Peyer's patch (tissue), 4 donors: ENCODE data around the gene MT1HL1. TPM values are rescaled to one million over a fixed set of nuclear protein-coding genes. Genes with fewer than 3 reads are reported as not detected.

ENCODE experiments used
- DNase-seq, 3 donors: peaks; one replicate each; pipeline ENCODE4 v3.0.0-alpha.2; 2017 to 2019
- H3K27ac ChIP-seq, 4 donors: fragments of 200-600 bp; sonication (generic); one replicate each; pipeline ENCODE4 v1.5.1; 2016 to 2019
- H3K27me3 ChIP-seq, 2 donors: fragments of 200-600 bp; sonication (generic); one replicate each; pipeline ENCODE4 v1.5.1; 2019
- H3K36me3 ChIP-seq, 3 donors: fragments of 200-600 bp; sonication (generic); one replicate each; pipeline ENCODE4 v1.5.1; 2016 to 2019
- H3K4me1 ChIP-seq, 4 donors: fragments of 200-600 bp; sonication (generic); one replicate each; pipeline ENCODE4 v1.5.1; 2016 to 2019
- H3K4me3 ChIP-seq, 4 donors: fragments of 200-600 bp; sonication (generic); 1 replicate in 3 of 4; 2 replicates in 1 of 4; pipeline ENCODE4 v1.5.1; 2016 to 2019; ENCODE audit warnings: mild to moderate bottlenecking in 1 of 4
- H3K9me3 ChIP-seq, 4 donors: fragments of 200-600 bp; sonication (generic); one replicate each; pipeline ENCODE4 v1.5.1; 2016 to 2019; ENCODE audit warnings: mild to moderate bottlenecking in 1 of 4
- CTCF ChIP-seq, 6 experiments: fragments of 450-650 bp in 4 of 6; fragments of 200-600 bp in 2 of 6; sonication (generic) in 1 of 6; IDR thresholded peaks; one replicate each; pipeline ENCODE4 v1.5.1; 2017 to 2019; ENCODE audit warnings: antibody characterized with exemption in 6 of 6, mild to moderate bottlenecking in 3 of 6, moderate library complexity in 1 of 6
- POLR2A ChIP-seq, 2 donors: fragments of 450-650 bp; IDR thresholded peaks; one replicate each; pipeline ENCODE4 v1.5.1; 2017; ENCODE audit warnings: antibody characterized with exemption in 2 of 2, mild to moderate bottlenecking in 2 of 2, moderate library complexity in 2 of 2
- total RNA-seq, 4 donors: library from RNA; depleted of rRNA; stranded (reverse); fragments of >200 nt; gene quantifications; one replicate each; pipeline ENCODE4 v1.1.0, GENCODE V29; 2016

Gene MT1HL1
- total RNA-seq, 4 donors from 2014 or later = not detected

GRCh38 chr1:237040823-237041222 is 36.6 kb upstream of the MT1HL1 start:
- Histone ChIP-seq H3K9me3 (no peaks in the 10 kb centered on the region), H3K4me3 (no peak overlapping the region), H3K36me3 (no peaks in the 10 kb centered on the region), H3K27me3 (peaks cover 0 to 17% of the 10 kb centered on the region in 2 donors), H3K27ac (no peak overlapping the region), H3K4me1 (peaks cover 0 to 11% (median 2%) of the 10 kb centered on the region in 4 donors)
- no peak for TF ChIP-seq POLR2A (IDR thresholded peaks at IDR 0.05)
- TF ChIP-seq CTCF (IDR thresholded peaks at IDR 0.05) = no peak
- no peak for DNase-seq

- no peak for DNase-seq
- no peak overlapping the region for H3K4me3 ChIP-seq
- H3K27ac ChIP-seq = no peak overlapping the region
- H3K4me1 ChIP-seq = peaks cover 0 to 11% (median 2%) of the 10 kb centered on the region in 4 donors
- no peak for TF ChIP-seq CTCF (IDR thresholded peaks at IDR 0.05)
- TF ChIP-seq POLR2A (IDR thresholded peaks at IDR 0.05) = no peak
- peaks cover 0 to 17% of the 10 kb centered on the region in 2 donors for H3K27me3 ChIP-seq
- no peaks in the 10 kb centered on the region for H3K36me3 ChIP-seq
- no peaks in the 10 kb centered on the region for H3K9me3 ChIP-seq
Measured at GRCh38 chr1:237038211-237038610, 34.0 kb upstream of the MT1HL1 start.

GRCh38 chr1:237035759-237036158 is 31.5 kb upstream of the MT1HL1 start:
- Histone ChIP-seq H3K4me1 (no peaks in the 10 kb centered on the region), H3K4me3 (no peak overlapping the region), H3K9me3 (no peaks in the 10 kb centered on the region), H3K27me3 (no peaks in the 10 kb centered on the region), H3K27ac (no peak overlapping the region), H3K36me3 (no peaks in the 10 kb centered on the region)
- TF ChIP-seq POLR2A (IDR thresholded peaks at IDR 0.05) = no peak
- TF ChIP-seq CTCF (IDR thresholded peaks at IDR 0.05) = no peak
- DNase-seq = no peak

GRCh38 chr1:237033804-237034203 is 29.6 kb upstream of the MT1HL1 start:
- Histone ChIP-seq H3K27ac (no peak overlapping the region), H3K4me3 (no peak overlapping the region), H3K4me1 (no peaks in the 10 kb centered on the region), H3K36me3 (no peaks in the 10 kb centered on the region), H3K9me3 (no peaks in the 10 kb centered on the region), H3K27me3 (no peaks in the 10 kb centered on the region)
- no peak for DNase-seq
- TF ChIP-seq CTCF (IDR thresholded peaks at IDR 0.05) = no peak
- no peak for TF ChIP-seq POLR2A (IDR thresholded peaks at IDR 0.05)

- Histone ChIP-seq H3K4me3 (no peak overlapping the region), H3K4me1 (no peaks in the 10 kb centered on the region)
- no peak for TF ChIP-seq CTCF (IDR thresholded peaks at IDR 0.05)
- TF ChIP-seq POLR2A (IDR thresholded peaks at IDR 0.05) = no peak
Measured at GRCh38 chr1:237033061-237033460, 28.8 kb upstream of the MT1HL1 start.

GRCh38 chr1:237032029-237032428 is 27.8 kb upstream of the MT1HL1 start:
- H3K4me3 ChIP-seq = no peak overlapping the region
- H3K27ac ChIP-seq = peak overlapping the region in 1 of 4 donors; percentile 39
- H3K4me1 ChIP-seq = no peaks in the 10 kb centered on the region
- H3K9me3 ChIP-seq = no peaks in the 10 kb centered on the region
- no peak for DNase-seq
- TF ChIP-seq CTCF (IDR thresholded peaks at IDR 0.05) (no peak), POLR2A (IDR thresholded peaks at IDR 0.05) (no peak)
- H3K36me3 ChIP-seq = no peaks in the 10 kb centered on the region
- no peaks in the 10 kb centered on the region for H3K27me3 ChIP-seq

More at GRCh38 chr1:237033061-237033460, 28.8 kb upstream of the MT1HL1 start:
- no peaks in the 10 kb centered on the region for H3K36me3 ChIP-seq
- no peak for DNase-seq
- H3K9me3 ChIP-seq = no peaks in the 10 kb centered on the region
- no peak overlapping the region for H3K27ac ChIP-seq
- H3K27me3 ChIP-seq = no peaks in the 10 kb centered on the region
